GM12878 (cell line): ENCODE results near the gene PREX1. TPM values are rescaled to one million over a fixed set of nuclear protein-coding genes. Genes with fewer than 3 reads are reported as not detected.

ENCODE experiments used
- ESRRA ChIP-seq: IDR thresholded peaks from 2 replicates; pipeline ENCODE4 v1.6.1; 2012; ENCODE audit warnings: mild to moderate bottlenecking, low read length, improper control_type of control experiment
- HDAC6 ChIP-seq: fragments of 200-600 bp; sonication (generic); IDR thresholded peaks from one replicate; pipeline ENCODE4 v1.8.0; 2017; ENCODE audit warnings: antibody characterized with exemption; ENCODE audit not compliant: unreplicated experiment
- JUND ChIP-seq: IDR thresholded peaks from 2 replicates; pipeline ENCODE4 v1.6.1; 2012; ENCODE audit warnings: low read depth, mild to moderate bottlenecking, low read length, improper control_type of control experiment, moderate library complexity
- LARP7 ChIP-seq: fragments of 450-650 bp; IDR thresholded peaks from 2 replicates; pipeline ENCODE4 v1.6.1; 2017; ENCODE audit warnings: mild to moderate bottlenecking
- MXI1 ChIP-seq: fragments of 150-350 bp; IDR thresholded peaks from 2 replicates; pipeline ENCODE4 v1.6.1; 2011; ENCODE audit warnings: low read depth, mild to moderate bottlenecking, inconsistent platforms, low read length, improper control_type of control experiment
- RCOR1 ChIP-seq: conservative IDR thresholded peaks from 2 replicates; pipeline ENCODE4 v1.6.1; 2012; ENCODE audit warnings: low read depth, low read length, improper control_type of control experiment
- SREBF2 ChIP-seq: IDR thresholded peaks from 2 replicates; pipeline ENCODE4 v1.6.1; 2012; ENCODE audit warnings: mild to moderate bottlenecking, low read length
- TARDBP ChIP-seq: IDR thresholded peaks from 2 replicates; pipeline ENCODE4 v1.6.1; 2016; ENCODE audit warnings: borderline replicate concordance
- TCF7 ChIP-seq: IDR thresholded peaks from 2 replicates; pipeline ENCODE4 v1.6.1; 2014; ENCODE audit warnings: antibody characterized with exemption, borderline replicate concordance
- polyA plus RNA-seq, 11 experiments: library from polyadenylated mRNA; depleted of rRNA in 4 of 11; unstranded in 6 of 11; stranded (reverse) in 5 of 11; fragments of >200 nt; fragmentation: Nextera tagmentation in 4 of 11; fragmentation: Illumina TruSeq in 1 of 11; extraction: Ambion mirVana in 4 of 11; extraction: Trizol in 1 of 11; gene quantifications; 1 replicate in 1 of 11; 2 replicates in 10 of 11; pipeline versions ENCODE4 v1.2.1 to v1.2.3, GENCODE V29; 2011 to 2016; ENCODE audit warnings: inconsistent platforms in 2 of 11, missing spikeins in 2 of 11, low read depth in 1 of 11
- total RNA-seq, 4 experiments: library from RNA; depleted of rRNA in 3 of 4; stranded (reverse); fragments of >200 nt in 3 of 4; fragmentation: Illumina TruSeq in 1 of 4; extraction: Trizol in 1 of 4; gene quantifications; 2 replicates each; pipeline versions ENCODE4 v1.2.1 to v1.2.3, GENCODE V29; 2013 to 2021
- TF ChIP-seq, protein P1 (sequence below): IDR thresholded peaks from 2 replicates; pipeline ENCODE4 v1.6.1; 2012; ENCODE audit warnings: low read depth, low read length, improper control_type of control experiment
- TF ChIP-seq, protein P2 (sequence below): fragments of 150-350 bp; IDR thresholded peaks from 2 replicates; pipeline ENCODE4 v1.6.1; 2016; ENCODE audit warnings: low read depth, low read length
- TF ChIP-seq, protein P3 (sequence below): IDR thresholded peaks from 2 replicates; pipeline ENCODE4 v1.6.1; 2012; ENCODE audit warnings: mild to moderate bottlenecking, low read depth, low read length
- TF ChIP-seq, protein P4 (sequence below): IDR thresholded peaks from 2 replicates; pipeline ENCODE4 v1.6.1; 2012; ENCODE audit warnings: low read depth, low read length, improper control_type of control experiment
- TF ChIP-seq, protein P5 (sequence below): fragments of 450-650 bp; formaldehyde crosslinking; IDR thresholded peaks from 2 replicates; pipeline ENCODE4 v1.4.0; 2022; ENCODE audit warnings: mild to moderate bottlenecking, moderate library complexity
- TF ChIP-seq, protein P6 (sequence below), 3 experiments: IDR thresholded peaks in 2 of 3; conservative IDR thresholded peaks in 1 of 3; 2 replicates each; pipeline ENCODE4 v1.5.1; 2011; ENCODE audit warnings: low read depth in 3 of 3, low read length in 3 of 3, mild to moderate bottlenecking in 3 of 3, control low read depth in 2 of 3, moderate library complexity in 2 of 3, inconsistent platforms in 1 of 3, mixed read lengths in 1 of 3; ENCODE audit not compliant: control insufficient read depth in 2 of 3, insufficient read depth in 1 of 3; ENCODE audit errors: extremely low read depth in 1 of 3

The PREX1 gene
- total and polyA plus RNA-seq, 10 of the 15 experiments (the other 5 are each of a cell fraction or from before 2014, with no cell fraction given), result 2.6 to 114 (median 38.9) TPM

DNA sequence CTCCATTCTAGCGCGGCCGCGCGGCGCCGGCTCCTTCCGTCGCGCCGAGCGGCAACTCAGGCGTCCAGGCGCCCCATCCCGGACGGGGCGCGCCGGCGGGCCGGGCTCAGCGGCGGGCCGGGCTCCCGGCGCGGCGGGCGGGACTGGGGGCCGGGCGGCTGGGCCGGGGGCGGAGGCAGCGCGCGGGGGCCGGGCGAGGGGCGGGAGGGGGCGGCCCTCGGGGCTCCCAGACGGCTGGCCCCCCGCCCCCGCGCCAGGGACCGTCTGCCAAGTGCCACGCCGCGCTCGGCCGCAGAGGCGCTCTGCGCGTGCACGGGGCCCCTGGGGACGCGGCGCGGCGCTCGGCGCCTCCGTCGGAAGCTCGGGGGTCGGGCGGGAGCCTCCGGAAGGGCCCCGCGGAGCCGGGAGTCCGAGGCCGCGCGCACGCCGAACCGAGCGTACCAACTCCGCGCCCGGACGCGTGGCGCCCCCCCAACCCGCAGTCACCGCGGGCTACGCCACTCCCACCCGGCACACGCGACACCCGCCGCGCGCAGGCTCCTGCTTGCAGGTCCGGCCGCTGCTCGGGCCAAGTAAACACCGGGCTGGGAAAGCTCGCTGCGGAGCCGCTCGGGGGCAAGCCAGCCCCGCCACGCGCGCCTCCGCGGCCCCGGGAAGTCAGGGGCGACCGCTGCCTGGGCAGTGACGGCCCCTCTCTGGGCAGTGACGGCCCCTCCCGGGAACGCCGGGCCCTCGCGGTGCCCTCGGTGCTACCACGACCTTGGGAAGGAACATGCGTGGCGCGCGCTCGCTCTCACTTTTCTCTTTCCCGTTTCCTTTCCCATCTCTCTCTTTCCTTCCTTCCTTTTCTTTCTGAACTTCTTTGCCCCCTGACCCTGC lies at the start of gene PREX1 (continued):
- TF ChIP-seq, protein P1, sequence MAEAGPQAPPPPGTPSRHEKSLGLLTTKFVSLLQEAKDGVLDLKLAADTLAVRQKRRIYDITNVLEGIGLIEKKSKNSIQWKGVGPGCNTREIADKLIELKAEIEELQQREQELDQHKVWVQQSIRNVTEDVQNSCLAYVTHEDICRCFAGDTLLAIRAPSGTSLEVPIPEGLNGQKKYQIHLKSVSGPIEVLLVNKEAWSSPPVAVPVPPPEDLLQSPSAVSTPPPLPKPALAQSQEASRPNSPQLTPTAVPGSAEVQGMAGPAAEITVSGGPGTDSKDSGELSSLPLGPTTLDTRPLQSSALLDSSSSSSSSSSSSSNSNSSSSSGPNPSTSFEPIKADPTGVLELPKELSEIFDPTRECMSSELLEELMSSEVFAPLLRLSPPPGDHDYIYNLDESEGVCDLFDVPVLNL, result no peak
- TF ChIP-seq MXI1 (no peak), TARDBP (no peak), JUND (no peak), TCF7 (no peak), ESRRA (no peak), HDAC6 (no peak), RCOR1 (no peak), LARP7 (peak; percentile 96), SREBF2 (no peak)
- TF ChIP-seq, protein P2, sequence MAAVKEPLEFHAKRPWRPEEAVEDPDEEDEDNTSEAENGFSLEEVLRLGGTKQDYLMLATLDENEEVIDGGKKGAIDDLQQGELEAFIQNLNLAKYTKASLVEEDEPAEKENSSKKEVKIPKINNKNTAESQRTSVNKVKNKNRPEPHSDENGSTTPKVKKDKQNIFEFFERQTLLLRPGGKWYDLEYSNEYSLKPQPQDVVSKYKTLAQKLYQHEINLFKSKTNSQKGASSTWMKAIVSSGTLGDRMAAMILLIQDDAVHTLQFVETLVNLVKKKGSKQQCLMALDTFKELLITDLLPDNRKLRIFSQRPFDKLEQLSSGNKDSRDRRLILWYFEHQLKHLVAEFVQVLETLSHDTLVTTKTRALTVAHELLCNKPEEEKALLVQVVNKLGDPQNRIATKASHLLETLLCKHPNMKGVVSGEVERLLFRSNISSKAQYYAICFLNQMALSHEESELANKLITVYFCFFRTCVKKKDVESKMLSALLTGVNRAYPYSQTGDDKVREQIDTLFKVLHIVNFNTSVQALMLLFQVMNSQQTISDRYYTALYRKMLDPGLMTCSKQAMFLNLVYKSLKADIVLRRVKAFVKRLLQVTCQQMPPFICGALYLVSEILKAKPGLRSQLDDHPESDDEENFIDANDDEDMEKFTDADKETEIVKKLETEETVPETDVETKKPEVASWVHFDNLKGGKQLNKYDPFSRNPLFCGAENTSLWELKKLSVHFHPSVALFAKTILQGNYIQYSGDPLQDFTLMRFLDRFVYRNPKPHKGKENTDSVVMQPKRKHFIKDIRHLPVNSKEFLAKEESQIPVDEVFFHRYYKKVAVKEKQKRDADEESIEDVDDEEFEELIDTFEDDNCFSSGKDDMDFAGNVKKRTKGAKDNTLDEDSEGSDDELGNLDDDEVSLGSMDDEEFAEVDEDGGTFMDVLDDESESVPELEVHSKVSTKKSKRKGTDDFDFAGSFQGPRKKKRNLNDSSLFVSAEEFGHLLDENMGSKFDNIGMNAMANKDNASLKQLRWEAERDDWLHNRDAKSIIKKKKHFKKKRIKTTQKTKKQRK, result no peak
- TF ChIP-seq, protein P3, sequence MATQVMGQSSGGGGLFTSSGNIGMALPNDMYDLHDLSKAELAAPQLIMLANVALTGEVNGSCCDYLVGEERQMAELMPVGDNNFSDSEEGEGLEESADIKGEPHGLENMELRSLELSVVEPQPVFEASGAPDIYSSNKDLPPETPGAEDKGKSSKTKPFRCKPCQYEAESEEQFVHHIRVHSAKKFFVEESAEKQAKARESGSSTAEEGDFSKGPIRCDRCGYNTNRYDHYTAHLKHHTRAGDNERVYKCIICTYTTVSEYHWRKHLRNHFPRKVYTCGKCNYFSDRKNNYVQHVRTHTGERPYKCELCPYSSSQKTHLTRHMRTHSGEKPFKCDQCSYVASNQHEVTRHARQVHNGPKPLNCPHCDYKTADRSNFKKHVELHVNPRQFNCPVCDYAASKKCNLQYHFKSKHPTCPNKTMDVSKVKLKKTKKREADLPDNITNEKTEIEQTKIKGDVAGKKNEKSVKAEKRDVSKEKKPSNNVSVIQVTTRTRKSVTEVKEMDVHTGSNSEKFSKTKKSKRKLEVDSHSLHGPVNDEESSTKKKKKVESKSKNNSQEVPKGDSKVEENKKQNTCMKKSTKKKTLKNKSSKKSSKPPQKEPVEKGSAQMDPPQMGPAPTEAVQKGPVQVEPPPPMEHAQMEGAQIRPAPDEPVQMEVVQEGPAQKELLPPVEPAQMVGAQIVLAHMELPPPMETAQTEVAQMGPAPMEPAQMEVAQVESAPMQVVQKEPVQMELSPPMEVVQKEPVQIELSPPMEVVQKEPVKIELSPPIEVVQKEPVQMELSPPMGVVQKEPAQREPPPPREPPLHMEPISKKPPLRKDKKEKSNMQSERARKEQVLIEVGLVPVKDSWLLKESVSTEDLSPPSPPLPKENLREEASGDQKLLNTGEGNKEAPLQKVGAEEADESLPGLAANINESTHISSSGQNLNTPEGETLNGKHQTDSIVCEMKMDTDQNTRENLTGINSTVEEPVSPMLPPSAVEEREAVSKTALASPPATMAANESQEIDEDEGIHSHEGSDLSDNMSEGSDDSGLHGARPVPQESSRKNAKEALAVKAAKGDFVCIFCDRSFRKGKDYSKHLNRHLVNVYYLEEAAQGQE, result no peak
- TF ChIP-seq, protein P4, sequence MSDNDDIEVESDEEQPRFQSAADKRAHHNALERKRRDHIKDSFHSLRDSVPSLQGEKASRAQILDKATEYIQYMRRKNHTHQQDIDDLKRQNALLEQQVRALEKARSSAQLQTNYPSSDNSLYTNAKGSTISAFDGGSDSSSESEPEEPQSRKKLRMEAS, result no peak; the same call in 1 of the 2 replicates
- TF ChIP-seq, protein P5, sequence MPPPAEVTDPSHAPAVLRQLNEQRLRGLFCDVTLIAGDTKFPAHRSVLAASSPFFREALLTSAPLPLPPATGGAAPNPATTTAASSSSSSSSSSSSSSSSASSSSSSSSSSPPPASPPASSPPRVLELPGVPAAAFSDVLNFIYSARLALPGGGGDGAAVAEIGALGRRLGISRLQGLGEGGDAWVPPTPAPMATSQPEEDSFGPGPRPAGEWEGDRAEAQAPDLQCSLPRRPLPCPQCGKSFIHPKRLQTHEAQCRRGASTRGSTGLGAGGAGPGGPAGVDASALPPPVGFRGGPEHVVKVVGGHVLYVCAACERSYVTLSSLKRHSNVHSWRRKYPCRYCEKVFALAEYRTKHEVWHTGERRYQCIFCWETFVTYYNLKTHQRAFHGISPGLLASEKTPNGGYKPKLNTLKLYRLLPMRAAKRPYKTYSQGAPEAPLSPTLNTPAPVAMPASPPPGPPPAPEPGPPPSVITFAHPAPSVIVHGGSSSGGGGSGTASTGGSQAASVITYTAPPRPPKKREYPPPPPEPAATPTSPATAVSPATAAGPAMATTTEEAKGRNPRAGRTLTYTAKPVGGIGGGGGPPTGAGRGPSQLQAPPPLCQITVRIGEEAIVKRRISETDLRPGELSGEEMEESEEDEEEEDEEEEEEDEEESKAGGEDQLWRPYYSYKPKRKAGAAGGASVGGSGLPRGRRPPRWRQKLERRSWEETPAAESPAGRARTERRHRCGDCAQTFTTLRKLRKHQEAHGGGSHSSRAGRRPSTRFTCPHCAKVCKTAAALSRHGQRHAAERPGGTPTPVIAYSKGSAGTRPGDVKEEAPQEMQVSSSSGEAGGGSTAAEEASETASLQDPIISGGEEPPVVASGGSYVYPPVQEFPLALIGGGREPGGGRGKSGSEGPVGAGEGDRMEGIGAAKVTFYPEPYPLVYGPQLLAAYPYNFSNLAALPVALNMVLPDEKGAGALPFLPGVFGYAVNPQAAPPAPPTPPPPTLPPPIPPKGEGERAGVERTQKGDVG (CRISPR knock-in tag), result no peak
- TF ChIP-seq, protein P6, sequence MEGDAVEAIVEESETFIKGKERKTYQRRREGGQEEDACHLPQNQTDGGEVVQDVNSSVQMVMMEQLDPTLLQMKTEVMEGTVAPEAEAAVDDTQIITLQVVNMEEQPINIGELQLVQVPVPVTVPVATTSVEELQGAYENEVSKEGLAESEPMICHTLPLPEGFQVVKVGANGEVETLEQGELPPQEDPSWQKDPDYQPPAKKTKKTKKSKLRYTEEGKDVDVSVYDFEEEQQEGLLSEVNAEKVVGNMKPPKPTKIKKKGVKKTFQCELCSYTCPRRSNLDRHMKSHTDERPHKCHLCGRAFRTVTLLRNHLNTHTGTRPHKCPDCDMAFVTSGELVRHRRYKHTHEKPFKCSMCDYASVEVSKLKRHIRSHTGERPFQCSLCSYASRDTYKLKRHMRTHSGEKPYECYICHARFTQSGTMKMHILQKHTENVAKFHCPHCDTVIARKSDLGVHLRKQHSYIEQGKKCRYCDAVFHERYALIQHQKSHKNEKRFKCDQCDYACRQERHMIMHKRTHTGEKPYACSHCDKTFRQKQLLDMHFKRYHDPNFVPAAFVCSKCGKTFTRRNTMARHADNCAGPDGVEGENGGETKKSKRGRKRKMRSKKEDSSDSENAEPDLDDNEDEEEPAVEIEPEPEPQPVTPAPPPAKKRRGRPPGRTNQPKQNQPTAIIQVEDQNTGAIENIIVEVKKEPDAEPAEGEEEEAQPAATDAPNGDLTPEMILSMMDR (IDR thresholded peaks at IDR 0.05 in 2 of 3, conservative IDR thresholded peaks at IDR 0.05 in 1 of 3; ENCODE audit: control insufficient read depth in 2 of 3, extremely low read depth in 1 of 3, insufficient read depth in 1 of 3, low read depth in 3 of 3, low read length in 3 of 3), result peak in 1 of 3 experiments; percentile 8; a peak in 1 of 6 replicates
